Tibial artery (tissue), 4 donors: ENCODE measurements around the gene SHC4.
A peak's percentile ranks its signal among the peaks of the same experiment; 100 is the strongest.

Experiments used
- DNase-seq, 2 donors: peaks; one replicate each; pipeline ENCODE4 v3.0.0-alpha.2; 2019
- H3K27ac ChIP-seq, 2 donors: fragments of 200-600 bp; sonication (generic) in 1 of 2; 1 replicate in 1 of 2; 2 replicates in 1 of 2; pipeline ENCODE4 v1.5.1; 2018 to 2019; ENCODE audit warnings: mild to moderate bottlenecking in 1 of 2
- H3K27me3 ChIP-seq, 2 donors: fragments of 200-600 bp; sonication (generic) in 1 of 2; one replicate each; pipeline versions ENCODE4 v1.5.1 to v1.6.0; 2016 to 2019
- H3K36me3 ChIP-seq, 3 donors: fragments of 200-600 bp; sonication (generic) in 2 of 3; one replicate each; pipeline ENCODE4 v1.5.1; 2016 to 2019; ENCODE audit warnings: mild to moderate bottlenecking in 2 of 3
- H3K4me1 ChIP-seq, 4 donors: fragments of 200-600 bp; sonication (generic) in 2 of 4; 1 replicate in 3 of 4; 2 replicates in 1 of 4; pipeline ENCODE4 v1.5.1; 2016 to 2019
- H3K4me3 ChIP-seq, 2 donors: fragments of 200-600 bp; sonication (generic) in 1 of 2; 1 replicate in 1 of 2; 2 replicates in 1 of 2; pipeline ENCODE4 v1.5.1; 2018 to 2019; ENCODE audit warnings: mild to moderate bottlenecking in 2 of 2
- H3K9me3 ChIP-seq, 3 donors: fragments of 200-600 bp; sonication (generic) in 1 of 3; one replicate each; pipeline ENCODE4 v1.5.1; 2016 to 2019
- CTCF ChIP-seq, 2 experiments: fragments of 200-600 bp in 1 of 2; fragments of 450-650 bp in 1 of 2; IDR thresholded peaks; one replicate each; pipeline ENCODE4 v1.5.1; 2017 to 2019; ENCODE audit warnings: antibody characterized with exemption in 2 of 2, mild to moderate bottlenecking in 1 of 2, moderate library complexity in 1 of 2
- intact Hi-C: fragments of 100-400 bp; cut with DNase I; formaldehyde crosslinking; loops from one replicate; pipeline ENCODE4 v1.15.0; 2023; ENCODE audit warnings: low total_unique reads

The SHC4 gene

DNA sequence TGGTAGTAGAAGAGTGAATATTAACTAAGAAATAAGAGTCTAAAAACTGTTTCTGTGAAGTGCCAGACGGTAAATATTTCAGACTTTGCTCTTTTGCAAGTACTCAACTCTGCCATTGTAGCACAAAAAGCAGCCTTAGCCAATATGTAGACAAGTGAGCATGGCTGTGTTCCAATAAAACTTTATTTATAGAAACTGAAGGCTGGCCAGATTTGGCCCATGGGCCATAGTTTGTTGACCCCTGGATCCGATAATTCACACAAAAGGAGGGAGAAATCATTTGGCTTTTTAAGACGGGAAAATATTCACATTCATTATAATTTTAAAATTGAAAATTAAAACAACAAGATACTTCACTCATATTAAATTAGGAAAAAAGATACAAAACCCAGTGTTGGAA lies 70.4 kb downstream of the SHC4 start:
- no peak overlapping the region for H3K27ac ChIP-seq

DNA sequence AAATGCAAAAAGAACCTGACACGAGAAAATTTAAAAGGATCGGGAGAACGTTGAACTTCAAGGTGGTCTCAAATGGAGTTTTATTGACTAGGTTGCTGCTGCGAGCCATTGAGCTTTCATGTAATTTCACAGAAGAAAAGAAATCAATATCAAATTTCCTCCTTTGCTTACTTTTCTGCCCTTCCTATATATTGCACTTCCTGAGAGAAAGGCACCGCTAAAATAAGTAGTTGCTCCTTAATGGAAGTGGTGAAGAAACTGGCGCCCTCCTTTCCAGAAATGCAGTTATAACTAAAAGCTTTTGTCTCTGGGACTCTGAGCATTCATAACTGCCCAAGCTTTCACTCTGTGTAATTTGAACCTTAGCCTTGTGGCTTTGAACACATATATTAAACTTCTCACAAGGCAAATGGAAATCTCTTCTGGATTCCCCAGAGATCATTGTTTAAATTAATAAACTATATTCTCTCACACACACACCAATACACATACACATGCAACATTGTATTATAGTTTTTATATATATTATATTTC lies 72.4 kb downstream of the SHC4 start:
- H3K4me3 ChIP-seq: no peak overlapping the region
- H3K4me1 ChIP-seq: peaks cover 0 to 18% (median 0%) of the 10 kb centered on the region in 4 donors
- no peak for DNase-seq
- no peak overlapping the region for H3K27ac ChIP-seq
- intact Hi-C loops: no loop called here
- no peaks in the 10 kb centered on the region for H3K36me3 ChIP-seq
- no peaks in the 10 kb centered on the region for H3K9me3 ChIP-seq
- no peak for TF ChIP-seq CTCF (IDR thresholded peaks at IDR 0.05)
- H3K27me3 ChIP-seq: no peaks in the 10 kb centered on the region

More for the DNA sequence above, 70.4 kb downstream of the SHC4 start:
- no peak for TF ChIP-seq CTCF (IDR thresholded peaks at IDR 0.05)
- DNase-seq: no peak
- intact Hi-C loops: no loop called here
- no peaks in the 10 kb centered on the region for H3K36me3 ChIP-seq
- H3K9me3 ChIP-seq: no peaks in the 10 kb centered on the region
- H3K4me1 ChIP-seq: peaks cover 0 to 28% (median 2%) of the 10 kb centered on the region in 4 donors
- H3K27me3 ChIP-seq: no peaks in the 10 kb centered on the region
- H3K4me3 ChIP-seq: no peak overlapping the region

GRCh38 chr15:48890375-48890972 lies 73.2 kb downstream of the SHC4 start:
- DNase-seq: no peak
- Histone ChIP-seq H3K27me3 (no peaks in the 10 kb centered on the region), H3K36me3 (no peaks in the 10 kb centered on the region), H3K4me1 (peaks cover 0 to 16% (median 0%) of the 10 kb centered on the region in 4 donors), H3K27ac (no peak overlapping the region), H3K9me3 (no peaks in the 10 kb centered on the region), H3K4me3 (no peak overlapping the region)
- intact Hi-C loops: no loop called here
- TF ChIP-seq CTCF (IDR thresholded peaks at IDR 0.05): no peak

GRCh38 chr15:48889925-48890324 lies 73.8 kb downstream of the SHC4 start:
- Histone ChIP-seq H3K36me3 (no peaks in the 10 kb centered on the region), H3K27ac (no peak overlapping the region), H3K4me3 (no peak overlapping the region), H3K27me3 (no peaks in the 10 kb centered on the region), H3K4me1 (peaks cover 0 to 16% (median 0%) of the 10 kb centered on the region in 4 donors), H3K9me3 (no peaks in the 10 kb centered on the region)
- no peak for TF ChIP-seq CTCF (IDR thresholded peaks at IDR 0.05)
- DNase-seq: no peak
- intact Hi-C loops: no loop called here

DNA sequence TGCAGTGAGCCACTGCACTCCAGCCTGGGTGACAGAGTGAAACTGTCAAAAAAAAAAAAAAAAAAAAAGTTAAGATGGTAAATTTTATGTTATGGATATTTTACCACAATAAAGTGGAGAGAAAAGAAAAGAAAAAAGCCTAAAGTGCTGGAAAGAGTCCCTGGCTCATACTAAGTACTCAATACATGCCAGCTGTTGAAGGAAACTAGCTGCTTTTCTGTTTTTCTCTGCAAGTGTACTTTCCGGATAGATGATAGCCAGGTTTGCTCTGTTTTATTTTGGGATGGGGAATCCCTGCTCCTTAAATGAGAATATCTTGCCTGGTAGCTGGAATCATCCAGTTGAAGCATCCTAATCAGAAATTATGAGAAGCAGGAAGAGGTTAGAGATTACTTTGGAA lies 74.9 kb downstream of the SHC4 start:
- Histone ChIP-seq H3K27me3 (no peaks in the 10 kb centered on the region), H3K4me1 (peaks cover 0 to 16% (median 0%) of the 10 kb centered on the region in 4 donors)

More for the DNA sequence above, 74.9 kb downstream of the SHC4 start:
- Histone ChIP-seq H3K27ac (peak overlapping the region in 1 of 2 donors; percentile 52), H3K36me3 (no peaks in the 10 kb centered on the region), H3K9me3 (no peaks in the 10 kb centered on the region), H3K4me3 (no peak overlapping the region)
- TF ChIP-seq CTCF (IDR thresholded peaks at IDR 0.05): no peak
- no peak for DNase-seq
- intact Hi-C loops: no loop called here
